ENCODE measurements around the gene ACTA1.
"Not testable (repeated sequence)": the region's sequence is repeated elsewhere in the genome, so short reads cannot be mapped to it uniquely, and the experiment has no call there.

The ACTA1 gene

GRCh38 chr1:229410370-229410691 lies 23.6 kb downstream of the ACTA1 start:
- DNase-seq (ENCODE audit: extremely low read depth in 1 of 2, low read depth in 1 of 2): no peak

- no peak for DNase-seq (ENCODE audit: extremely low read depth in 1 of 2, low read depth in 1 of 2)
Observed at GRCh38 chr1:229409616-229410369, 24.1 kb downstream of the ACTA1 start.

- no peak for DNase-seq (ENCODE audit: extremely low read depth in 1 of 2, low read depth in 1 of 2)
Observed at GRCh38 chr1:229408458-229409037, 25.3 kb downstream of the ACTA1 start.

GRCh38 chr1:229407206-229408026 lies 26.5 kb downstream of the ACTA1 start:
- DNase-seq (ENCODE audit: extremely low read depth in 1 of 2, low read depth in 1 of 2): no peak

GRCh38 chr1:229406798-229407197 lies 27.1 kb downstream of the ACTA1 start:
- no peak for DNase-seq (ENCODE audit: extremely low read depth in 1 of 2, low read depth in 1 of 2)

GRCh38 chr1:229403573-229403972 lies 30.3 kb downstream of the ACTA1 start:
- no peak for DNase-seq (ENCODE audit: extremely low read depth in 1 of 2, low read depth in 1 of 2)

- no peak for DNase-seq (ENCODE audit: extremely low read depth in 1 of 2, low read depth in 1 of 2)
Observed at GRCh38 chr1:229402993-229403392, 30.9 kb downstream of the ACTA1 start.

- not testable (repeated sequence) for DNase-seq (ENCODE audit: extremely low read depth in 1 of 2, low read depth in 1 of 2)
Observed at GRCh38 chr1:229402329-229402728, 31.6 kb downstream of the ACTA1 start.

- no peak for DNase-seq (ENCODE audit: extremely low read depth in 1 of 2, low read depth in 1 of 2)
Observed at GRCh38 chr1:229397762-229398161, 36.1 kb downstream of the ACTA1 start.

GRCh38 chr1:229396585-229397206 lies 37.2 kb downstream of the ACTA1 start:
- no peak for DNase-seq (ENCODE audit: extremely low read depth in 1 of 2, low read depth in 1 of 2)

- not testable (repeated sequence) for DNase-seq (ENCODE audit: extremely low read depth in 1 of 2, low read depth in 1 of 2)
Observed at GRCh38 chr1:229394517-229394916, 39.4 kb downstream of the ACTA1 start.

GRCh38 chr1:229392936-229393335 lies 41.0 kb downstream of the ACTA1 start:
- DNase-seq (ENCODE audit: extremely low read depth in 1 of 2, low read depth in 1 of 2): no peak

GRCh38 chr1:229390130-229390529 lies 43.8 kb downstream of the ACTA1 start:
- DNase-seq (ENCODE audit: extremely low read depth in 1 of 2, low read depth in 1 of 2): no peak

- no peak for DNase-seq (ENCODE audit: extremely low read depth in 1 of 2, low read depth in 1 of 2)
Observed at GRCh38 chr1:229388897-229389580, 44.9 kb downstream of the ACTA1 start.

- no peak for DNase-seq (ENCODE audit: extremely low read depth in 1 of 2, low read depth in 1 of 2)
Observed at GRCh38 chr1:229385853-229386456, 47.9 kb downstream of the ACTA1 start.

- no peak for DNase-seq (ENCODE audit: extremely low read depth in 1 of 2, low read depth in 1 of 2)
Observed at GRCh38 chr1:229384822-229385221, 49.1 kb downstream of the ACTA1 start.

GRCh38 chr1:229383961-229384360 lies 49.9 kb downstream of the ACTA1 start:
- DNase-seq (ENCODE audit: extremely low read depth in 1 of 2, low read depth in 1 of 2): no peak

- DNase-seq (ENCODE audit: extremely low read depth in 1 of 2, low read depth in 1 of 2): no peak
Observed at GRCh38 chr1:229383188-229383587, 50.7 kb downstream of the ACTA1 start.
